GM12873 (cell line): Measurements from ENCODE around the gene GRM5.

ENCODE experiments used
- CTCF ChIP-seq: IDR thresholded peaks from 2 replicates; pipeline ENCODE4 v1.5.1; 2012; ENCODE audit warnings: low read depth, mild to moderate bottlenecking, moderate library complexity, low read length, control low read depth; ENCODE audit not compliant: insufficient read depth; ENCODE audit errors: missing control alignments

GRM5 gene

GRCh38 chr11:88617226-88617625 lies 448.6 kb downstream of the GRM5 start:
- no peak for TF ChIP-seq CTCF

- TF ChIP-seq CTCF: no peak
Measured at GRCh38 chr11:88604260-88604659, 461.5 kb downstream of the GRM5 start.

- no peak for TF ChIP-seq CTCF
Measured at GRCh38 chr11:88603091-88603867, 462.5 kb downstream of the GRM5 start.

- TF ChIP-seq CTCF: no peak
Measured at GRCh38 chr11:88597387-88597786, 468.4 kb downstream of the GRM5 start.

- TF ChIP-seq CTCF: no peak
Measured at GRCh38 chr11:88596786-88597185, 469.0 kb downstream of the GRM5 start.

- TF ChIP-seq CTCF: no peak
Measured at GRCh38 chr11:88594274-88594950, 471.4 kb downstream of the GRM5 start.

GRCh38 chr11:88590361-88590760 lies 475.4 kb downstream of the GRM5 start:
- TF ChIP-seq CTCF: no peak
